Eye (tissue), 1 donor: ENCODE measurements around the gene ATXN7.

Experiments used
- DNase-seq: peaks from one replicate; pipeline ENCODE4 v3.0.0-alpha.2; 2015

The ATXN7 gene

GRCh38 chr3:64028754-64029153, 165.1 kb downstream of the ATXN7 start:
- DNase-seq = no peak

GRCh38 chr3:64029287-64029686, 165.6 kb downstream of the ATXN7 start:
- DNase-seq = no peak

GRCh38 chr3:64030741-64031140, 167.1 kb downstream of the ATXN7 start:
- peak; percentile 92 for DNase-seq

GRCh38 chr3:64031540-64032508, 168.2 kb downstream of the ATXN7 start:
- no peak for DNase-seq

- DNase-seq = no peak
Observed at GRCh38 chr3:64033069-64033468, 169.4 kb downstream of the ATXN7 start.

- no peak for DNase-seq
Observed at GRCh38 chr3:64037084-64037483, 173.4 kb downstream of the ATXN7 start.

- peak; percentile 37 for DNase-seq
Observed at GRCh38 chr3:64038253-64038767, 174.6 kb downstream of the ATXN7 start.

- no peak for DNase-seq
Observed at GRCh38 chr3:64039332-64039731, 175.7 kb downstream of the ATXN7 start.

- no peak for DNase-seq
Observed at GRCh38 chr3:64039981-64040733, 176.5 kb downstream of the ATXN7 start.

GRCh38 chr3:64042952-64043351, 179.3 kb downstream of the ATXN7 start:
- no peak for DNase-seq

- no peak for DNase-seq
Observed at GRCh38 chr3:64046592-64046991, 182.9 kb downstream of the ATXN7 start.

GRCh38 chr3:64046996-64047594, 183.4 kb downstream of the ATXN7 start:
- no peak for DNase-seq

GRCh38 chr3:64047787-64048186, 184.1 kb downstream of the ATXN7 start:
- DNase-seq = no peak

GRCh38 chr3:64048631-64049061, 185.0 kb downstream of the ATXN7 start:
- no peak for DNase-seq

GRCh38 chr3:64049136-64049535, 185.5 kb downstream of the ATXN7 start:
- DNase-seq = no peak

- no peak for DNase-seq
Observed at GRCh38 chr3:64049832-64050231, 186.2 kb downstream of the ATXN7 start.
